HEK293 (cell line): ENCODE results near the gene NRP2.

ENCODE experiments used
- CTCF ChIA-PET: fragments of 350-600 bp; formaldehyde crosslinking; extraction: SDS; loops from one replicate; lab custom pipeline; 2021; ENCODE audit warnings: antibody characterized with exemption; lab: Yijun Ruan, JAX
- POLR2A ChIA-PET: fragments of 300-600 bp; formaldehyde crosslinking; extraction: SDS; loops from one replicate; lab custom pipeline; 2020; ENCODE audit warnings: antibody characterized with exemption, inconsistent platforms; lab: Yijun Ruan, JAX
- H3K27ac ChIP-seq: fragments of 200-500 bp; sonication (Bioruptor generic); 2 replicates; pipeline ENCODE4 v1.5.1; 2014; ENCODE audit warnings: low read depth, low read length, control low read depth, inconsistent platforms; ENCODE audit errors: extremely low read depth
- H3K36me3 ChIP-seq, 2 experiments: fragments of 200-500 bp in 1 of 2; sonication (Bioruptor generic) in 1 of 2; 1 replicate in 1 of 2; 2 replicates in 1 of 2; pipeline ENCODE4 v1.5.1; 2014 to 2017; ENCODE audit warnings: inconsistent platforms in 2 of 2, low read length in 2 of 2; ENCODE audit not compliant: control insufficient read depth in 2 of 2, insufficient read depth in 1 of 2
- H3K4me1 ChIP-seq: fragments of 200-500 bp; sonication (Bioruptor generic); 2 replicates; pipeline ENCODE4 v1.5.1; 2014; ENCODE audit warnings: mild to moderate bottlenecking, low read length, inconsistent platforms; ENCODE audit not compliant: control insufficient read depth, insufficient read depth
- H3K4me3 ChIP-seq: 2 replicates; pipeline ENCODE4 v1.5.1; 2011; ENCODE audit warnings: low read depth, mild to moderate bottlenecking, control low read depth, low read length, moderate library complexity
- H3K9me3 ChIP-seq: fragments of 200-500 bp; sonication (Bioruptor generic); 2 replicates; pipeline ENCODE4 v1.5.1; 2014; ENCODE audit warnings: low read depth, low read length, inconsistent platforms; ENCODE audit not compliant: control insufficient read depth, insufficient read depth
- BCL11A ChIP-seq: fragments of 450-650 bp; formaldehyde crosslinking; IDR thresholded peaks from 2 replicates; pipeline ENCODE4 v1.5.1; 2016; ENCODE audit warnings: low read depth, missing biosample characterization, missing genetic modification characterization
- EGR2 ChIP-seq: fragments of 450-650 bp; formaldehyde crosslinking; IDR thresholded peaks from 2 replicates; pipeline ENCODE4 v1.5.1; 2016; ENCODE audit warnings: low read depth, missing biosample characterization, missing genetic modification characterization
- FEZF1 ChIP-seq: fragments of 450-650 bp; formaldehyde crosslinking; IDR thresholded peaks from 2 replicates; pipeline ENCODE4 v1.5.1; 2016; ENCODE audit warnings: missing biosample characterization, missing genetic modification characterization
- GFI1B ChIP-seq: fragments of 450-650 bp; formaldehyde crosslinking; IDR thresholded peaks from 2 replicates; pipeline ENCODE4 v1.5.1; 2016; ENCODE audit warnings: missing biosample characterization, missing genetic modification characterization
- MEIS1 ChIP-seq: sonication (generic); formaldehyde crosslinking; IDR thresholded peaks from 2 replicates; pipeline ENCODE4 v1.8.1; 2022; ENCODE audit warnings: missing genetic modification reagents, mild to moderate bottlenecking, borderline replicate concordance
- SALL2 ChIP-seq: fragments of 450-650 bp; formaldehyde crosslinking; IDR thresholded peaks from 2 replicates; pipeline ENCODE4 v1.5.0; 2017; ENCODE audit warnings: missing biosample characterization, mild to moderate bottlenecking, missing genetic modification characterization, borderline replicate concordance
- SETDB1 ChIP-seq: IDR thresholded peaks from one replicate; pipeline ENCODE4 v1.6.1; 2017; ENCODE audit warnings: mild to moderate bottlenecking, low read length, moderate library complexity, mixed read lengths; ENCODE audit not compliant: insufficient read length
- ZBTB17 ChIP-seq: fragments of 450-650 bp; formaldehyde crosslinking; IDR thresholded peaks from 2 replicates; pipeline ENCODE4 v1.5.1; 2016; ENCODE audit warnings: missing biosample characterization, missing genetic modification characterization
- ZBTB8A ChIP-seq: fragments of 450-650 bp; formaldehyde crosslinking; IDR thresholded peaks from 2 replicates; pipeline ENCODE4 v1.5.1; 2016; ENCODE audit warnings: missing biosample characterization, missing genetic modification characterization
- ZNF214 ChIP-seq: fragments of 450-650 bp; formaldehyde crosslinking; IDR thresholded peaks from 2 replicates; pipeline ENCODE4 v1.5.1; 2017; ENCODE audit warnings: missing biosample characterization, mild to moderate bottlenecking, missing genetic modification characterization, borderline replicate concordance
- ZNF274 ChIP-seq, 2 experiments: fragments of 200-500 bp in 1 of 2; fragments of 450-650 bp in 1 of 2; sonication (Bioruptor generic) in 1 of 2; formaldehyde crosslinking in 1 of 2; IDR thresholded peaks; 2 replicates each; pipeline versions ENCODE4 v1.5.1 to v1.6.1; 2014 to 2016; ENCODE audit warnings: borderline replicate concordance in 1 of 2, inconsistent platforms in 1 of 2, low read length in 1 of 2, missing biosample characterization in 1 of 2, missing genetic modification characterization in 1 of 2
- ZNF292 ChIP-seq: fragments of 450-650 bp; formaldehyde crosslinking; IDR thresholded peaks from 2 replicates; pipeline ENCODE4 v1.5.1; 2016; ENCODE audit warnings: low read depth, missing biosample characterization, missing genetic modification characterization, borderline replicate concordance
- ZNF398 ChIP-seq: fragments of 450-650 bp; formaldehyde crosslinking; IDR thresholded peaks from 2 replicates; pipeline ENCODE4 v1.5.1; 2017; ENCODE audit warnings: missing biosample characterization, missing genetic modification characterization
- ZNF423 ChIP-seq: fragments of 450-650 bp; formaldehyde crosslinking; IDR thresholded peaks from 2 replicates; pipeline ENCODE4 v1.5.1; 2016; ENCODE audit warnings: missing biosample characterization, missing genetic modification characterization
- ZNF426 ChIP-seq: fragments of 450-650 bp; formaldehyde crosslinking; IDR thresholded peaks from 2 replicates; pipeline ENCODE4 v1.5.1; 2017; ENCODE audit warnings: missing biosample characterization, missing genetic modification characterization, mild to moderate bottlenecking, inconsistent platforms, moderate library complexity
- ZNF548 ChIP-seq: fragments of 450-650 bp; formaldehyde crosslinking; IDR thresholded peaks from 2 replicates; pipeline ENCODE4 v1.5.1; 2016; ENCODE audit warnings: missing biosample characterization, missing genetic modification characterization
- ZNF623 ChIP-seq: fragments of 450-650 bp; formaldehyde crosslinking; IDR thresholded peaks from 2 replicates; pipeline ENCODE4 v1.5.1; 2016; ENCODE audit warnings: missing biosample characterization, missing genetic modification characterization
- ZNF791 ChIP-seq: fragments of 450-650 bp; formaldehyde crosslinking; IDR thresholded peaks from 2 replicates; pipeline ENCODE4 v1.5.1; 2016; ENCODE audit warnings: missing biosample characterization, missing genetic modification characterization
- ZNF837 ChIP-seq: fragments of 450-650 bp; formaldehyde crosslinking; IDR thresholded peaks from 2 replicates; pipeline ENCODE4 v1.5.1; 2016; ENCODE audit warnings: missing biosample characterization, missing genetic modification characterization
- ZSCAN4 ChIP-seq: fragments of 450-650 bp; formaldehyde crosslinking; IDR thresholded peaks from 2 replicates; pipeline ENCODE4 v1.5.1; 2017; ENCODE audit warnings: missing biosample characterization, missing genetic modification characterization
- ZSCAN5A ChIP-seq: fragments of 450-650 bp; formaldehyde crosslinking; IDR thresholded peaks from 2 replicates; pipeline ENCODE4 v1.5.1; 2016; ENCODE audit warnings: missing biosample characterization, missing genetic modification characterization
- TF ChIP-seq, protein P1 (sequence below): fragments of 450-650 bp; formaldehyde crosslinking; IDR thresholded peaks from 2 replicates; pipeline ENCODE4 v1.5.1; 2016; ENCODE audit warnings: missing biosample characterization, missing genetic modification characterization
- TF ChIP-seq, protein P2 (sequence below): fragments of 450-650 bp; formaldehyde crosslinking; IDR thresholded peaks from 2 replicates; pipeline ENCODE4 v1.5.1; 2016; ENCODE audit warnings: missing biosample characterization, missing genetic modification characterization
- TF ChIP-seq, protein P3 (sequence below): fragments of 450-650 bp; formaldehyde crosslinking; IDR thresholded peaks from 2 replicates; pipeline ENCODE4 v1.5.1; 2017; ENCODE audit warnings: missing biosample characterization, missing genetic modification characterization

Gene NRP2

DNA sequence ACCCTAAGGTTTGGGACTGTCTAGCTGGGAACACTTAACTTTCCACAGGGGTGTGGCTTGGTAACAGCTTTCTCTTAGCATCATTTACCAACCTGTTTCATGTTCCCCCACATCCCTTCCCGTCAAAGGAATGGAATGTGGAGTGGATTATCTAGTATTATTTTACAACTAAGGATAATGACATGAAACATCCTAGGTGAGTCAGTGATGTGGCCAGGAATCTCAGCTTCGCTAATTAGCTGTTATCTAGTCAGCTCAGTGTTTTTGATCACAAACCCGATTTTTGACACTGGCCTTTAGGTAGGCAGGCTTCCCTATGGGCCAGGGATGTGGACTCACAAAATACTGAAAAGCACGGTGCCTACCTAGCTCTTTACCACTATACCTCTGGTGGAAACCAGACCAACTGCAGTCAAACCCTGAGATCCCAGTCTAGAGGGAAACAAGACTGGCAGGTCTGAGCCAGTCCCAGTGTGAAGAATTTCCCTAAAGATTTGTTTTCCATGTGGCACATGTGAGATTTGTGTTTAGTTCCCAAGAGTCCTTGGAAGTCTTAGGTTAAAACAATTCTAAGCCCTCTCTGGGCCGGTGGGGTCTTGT lies 2.8 kb upstream of the NRP2 start (continued):
- TF ChIP-seq ZSCAN4 (tag by site-specific recombination), result no peak
- TF ChIP-seq, all 188 proteins: peak for 0

- CTCF ChIA-PET, result interaction anchor here (0.7 to 2.3 kb wide), 16 partner anchors 8 to 814 kb away, joined by 3 to 5 read pairs (median 4); no protein-coding TSS in a partner anchor
- no peaks in the 10 kb centered on the region for H3K36me3 ChIP-seq
- no peak overlapping the region; the same call in 1 of the 2 replicates for H3K27ac ChIP-seq
- peaks cover 22% of the 10 kb centered on the region for H3K4me1 ChIP-seq
- POLR2A ChIA-PET, result no interaction called here
- H3K4me3 ChIP-seq, result no peak overlapping the region
- H3K9me3 ChIP-seq, result no peaks in the 10 kb centered on the region
- TF ChIP-seq ZNF292 (tag by site-specific recombination) (no peak), ZNF623 (tag by site-specific recombination) (no peak), FEZF1 (tag by site-specific recombination) (no peak), ZNF548 (tag by site-specific recombination) (no peak), SALL2 (tag by site-specific recombination) (no peak), ZNF426 (tag by site-specific recombination) (no peak), ZNF214 (tag by site-specific recombination) (no peak), ZNF837 (tag by site-specific recombination) (no peak), BCL11A (0 out of 2 replicates have a peak, but pooled peaks have one; percentile 54), EGR2 (tag by site-specific recombination) (no peak), ZNF274 (IDR thresholded peaks at IDR 0.05; ENCODE audit: low read length) (no peak), ZNF274 (tag by site-specific recombination; IDR thresholded peaks at IDR 0.05; ENCODE audit: borderline replicate concordance) (no peak), SETDB1 (no peak), ZSCAN5A (tag by site-specific recombination) (no peak), ZNF791 (tag by site-specific recombination) (no peak), GFI1B (tag by site-specific recombination) (no peak), ZBTB8A (tag by site-specific recombination) (peak; percentile 46; the same call in 1 of the 2 replicates), MEIS1 (CRISPR knock-in tag) (no peak), ZBTB17 (tag by site-specific recombination) (peak; percentile 63), ZNF423 (tag by site-specific recombination) (peak; percentile 86), ZNF398 (tag by site-specific recombination) (no peak)
- TF ChIP-seq, protein P1, sequence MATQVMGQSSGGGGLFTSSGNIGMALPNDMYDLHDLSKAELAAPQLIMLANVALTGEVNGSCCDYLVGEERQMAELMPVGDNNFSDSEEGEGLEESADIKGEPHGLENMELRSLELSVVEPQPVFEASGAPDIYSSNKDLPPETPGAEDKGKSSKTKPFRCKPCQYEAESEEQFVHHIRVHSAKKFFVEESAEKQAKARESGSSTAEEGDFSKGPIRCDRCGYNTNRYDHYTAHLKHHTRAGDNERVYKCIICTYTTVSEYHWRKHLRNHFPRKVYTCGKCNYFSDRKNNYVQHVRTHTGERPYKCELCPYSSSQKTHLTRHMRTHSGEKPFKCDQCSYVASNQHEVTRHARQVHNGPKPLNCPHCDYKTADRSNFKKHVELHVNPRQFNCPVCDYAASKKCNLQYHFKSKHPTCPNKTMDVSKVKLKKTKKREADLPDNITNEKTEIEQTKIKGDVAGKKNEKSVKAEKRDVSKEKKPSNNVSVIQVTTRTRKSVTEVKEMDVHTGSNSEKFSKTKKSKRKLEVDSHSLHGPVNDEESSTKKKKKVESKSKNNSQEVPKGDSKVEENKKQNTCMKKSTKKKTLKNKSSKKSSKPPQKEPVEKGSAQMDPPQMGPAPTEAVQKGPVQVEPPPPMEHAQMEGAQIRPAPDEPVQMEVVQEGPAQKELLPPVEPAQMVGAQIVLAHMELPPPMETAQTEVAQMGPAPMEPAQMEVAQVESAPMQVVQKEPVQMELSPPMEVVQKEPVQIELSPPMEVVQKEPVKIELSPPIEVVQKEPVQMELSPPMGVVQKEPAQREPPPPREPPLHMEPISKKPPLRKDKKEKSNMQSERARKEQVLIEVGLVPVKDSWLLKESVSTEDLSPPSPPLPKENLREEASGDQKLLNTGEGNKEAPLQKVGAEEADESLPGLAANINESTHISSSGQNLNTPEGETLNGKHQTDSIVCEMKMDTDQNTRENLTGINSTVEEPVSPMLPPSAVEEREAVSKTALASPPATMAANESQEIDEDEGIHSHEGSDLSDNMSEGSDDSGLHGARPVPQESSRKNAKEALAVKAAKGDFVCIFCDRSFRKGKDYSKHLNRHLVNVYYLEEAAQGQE (tag by site-specific recombination), result peak; percentile 73; the same call in 1 of the 2 replicates
- TF ChIP-seq, protein P2, sequence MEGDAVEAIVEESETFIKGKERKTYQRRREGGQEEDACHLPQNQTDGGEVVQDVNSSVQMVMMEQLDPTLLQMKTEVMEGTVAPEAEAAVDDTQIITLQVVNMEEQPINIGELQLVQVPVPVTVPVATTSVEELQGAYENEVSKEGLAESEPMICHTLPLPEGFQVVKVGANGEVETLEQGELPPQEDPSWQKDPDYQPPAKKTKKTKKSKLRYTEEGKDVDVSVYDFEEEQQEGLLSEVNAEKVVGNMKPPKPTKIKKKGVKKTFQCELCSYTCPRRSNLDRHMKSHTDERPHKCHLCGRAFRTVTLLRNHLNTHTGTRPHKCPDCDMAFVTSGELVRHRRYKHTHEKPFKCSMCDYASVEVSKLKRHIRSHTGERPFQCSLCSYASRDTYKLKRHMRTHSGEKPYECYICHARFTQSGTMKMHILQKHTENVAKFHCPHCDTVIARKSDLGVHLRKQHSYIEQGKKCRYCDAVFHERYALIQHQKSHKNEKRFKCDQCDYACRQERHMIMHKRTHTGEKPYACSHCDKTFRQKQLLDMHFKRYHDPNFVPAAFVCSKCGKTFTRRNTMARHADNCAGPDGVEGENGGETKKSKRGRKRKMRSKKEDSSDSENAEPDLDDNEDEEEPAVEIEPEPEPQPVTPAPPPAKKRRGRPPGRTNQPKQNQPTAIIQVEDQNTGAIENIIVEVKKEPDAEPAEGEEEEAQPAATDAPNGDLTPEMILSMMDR (tag by site-specific recombination), result peak; percentile 83
- TF ChIP-seq, protein P3, sequence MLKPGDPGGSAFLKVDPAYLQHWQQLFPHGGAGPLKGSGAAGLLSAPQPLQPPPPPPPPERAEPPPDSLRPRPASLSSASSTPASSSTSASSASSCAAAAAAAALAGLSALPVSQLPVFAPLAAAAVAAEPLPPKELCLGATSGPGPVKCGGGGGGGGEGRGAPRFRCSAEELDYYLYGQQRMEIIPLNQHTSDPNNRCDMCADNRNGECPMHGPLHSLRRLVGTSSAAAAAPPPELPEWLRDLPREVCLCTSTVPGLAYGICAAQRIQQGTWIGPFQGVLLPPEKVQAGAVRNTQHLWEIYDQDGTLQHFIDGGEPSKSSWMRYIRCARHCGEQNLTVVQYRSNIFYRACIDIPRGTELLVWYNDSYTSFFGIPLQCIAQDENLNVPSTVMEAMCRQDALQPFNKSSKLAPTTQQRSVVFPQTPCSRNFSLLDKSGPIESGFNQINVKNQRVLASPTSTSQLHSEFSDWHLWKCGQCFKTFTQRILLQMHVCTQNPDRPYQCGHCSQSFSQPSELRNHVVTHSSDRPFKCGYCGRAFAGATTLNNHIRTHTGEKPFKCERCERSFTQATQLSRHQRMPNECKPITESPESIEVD (tag by site-specific recombination), result 0 out of 2 replicates have a peak, but pooled peaks have one; percentile 32
Observed at GRCh38 chr2:205680067-205680466, 2.2 kb upstream of the NRP2 start.
